H1 (cell line): ENCODE data around the gene RNF5. TPM values are rescaled to one million over a fixed set of nuclear protein-coding genes. Genes with fewer than 3 reads are reported as not detected.
A peak's percentile ranks its signal among the peaks of the same experiment; 100 is the strongest.

Experiments
- CTCF ChIA-PET: fragments of 300-600 bp; sonication (Branson Sonifier 250); formaldehyde crosslinking; loops from one replicate; lab custom pipeline; 2021; ENCODE audit not compliant: partially characterized antibody; lab: Charles Lee
- POLR2A ChIA-PET: fragments of 300-600 bp; sonication (Branson Sonifier 250); formaldehyde crosslinking; loops from one replicate; lab custom pipeline; 2021; ENCODE audit warnings: inconsistent platforms; ENCODE audit not compliant: partially characterized antibody; lab: Charles Lee
- DNase-seq, 2 experiments: peaks; one replicate each; pipeline versions ENCODE4 v3.0.0 to v3.0.0-alpha.2; 2010 to 2022; ENCODE audit warnings: low spot score in 2 of 2, low read depth in 1 of 2, mixed read lengths in 1 of 2
- FAIRE-seq: peaks from 2 replicates; lab custom pipeline; 2011; peaks lifted over from hg19 to GRCh38; lab: Jason Lieb, UNC
- H2AFZ ChIP-seq: 2 replicates; pipeline ENCODE4 v1.8.1; 2012; ENCODE audit warnings: low read length, inconsistent platforms
- H2AK5ac ChIP-seq: 2 replicates; pipeline ENCODE4 v1.6.1; 2013; ENCODE audit warnings: low read depth, low read length
- H2BK120ac ChIP-seq: replicated peaks from 2 replicates; pipeline ENCODE3; 2013; ENCODE audit warnings: low read depth, low read length, inconsistent platforms
- H2BK12ac ChIP-seq: 2 replicates; pipeline ENCODE4 v1.6.1; 2013; ENCODE audit warnings: low read depth, low read length
- H2BK15ac ChIP-seq: 2 replicates; pipeline ENCODE4 v1.6.1; 2013; ENCODE audit warnings: low read length
- H2BK20ac ChIP-seq: 2 replicates; pipeline ENCODE4 v1.6.1; 2013; ENCODE audit warnings: low read length
- H2BK5ac ChIP-seq: 2 replicates; pipeline ENCODE4 v1.6.1; 2013; ENCODE audit warnings: low read depth, low read length
- H3K14ac ChIP-seq: 2 replicates; pipeline ENCODE4 v1.6.1; 2013; ENCODE audit warnings: inconsistent platforms; ENCODE audit not compliant: insufficient read length
- H3K18ac ChIP-seq: 2 replicates; pipeline ENCODE4 v1.6.1; 2013; ENCODE audit warnings: low read length; ENCODE audit errors: extremely low read depth
- H3K23ac ChIP-seq: 2 replicates; pipeline ENCODE4 v1.6.1; 2013; ENCODE audit warnings: inconsistent platforms; ENCODE audit not compliant: insufficient read length
- H3K23me2 ChIP-seq: 2 replicates; pipeline ENCODE4 v1.6.1; 2013; ENCODE audit warnings: low read depth, low read length
- H3K27ac ChIP-seq: 2 replicates; pipeline ENCODE4 v1.6.1; 2011; ENCODE audit warnings: low read depth, low read length, inconsistent platforms
- H3K27me3 ChIP-seq, 4 experiments: replicated peaks in 1 of 4; 1 replicate in 1 of 4; 2 replicates in 3 of 4; pipeline versions ENCODE4 v1.6.1 to v1.8.1; 2011 to 2013; ENCODE audit warnings: low read length in 3 of 4, mild to moderate bottlenecking in 3 of 4, inconsistent platforms in 2 of 4, mixed read lengths in 2 of 4, moderate library complexity in 1 of 4; ENCODE audit not compliant: control insufficient read depth in 3 of 4, insufficient read depth in 3 of 4; ENCODE audit errors: extremely low read depth in 1 of 4
- H3K36me3 ChIP-seq, 4 experiments: 2 replicates each; pipeline versions ENCODE4 v1.6.1 to v1.8.1; 2011 to 2013; ENCODE audit warnings: mild to moderate bottlenecking in 4 of 4, low read length in 3 of 4, moderate library complexity in 2 of 4, control low read depth in 1 of 4, inconsistent platforms in 1 of 4; ENCODE audit not compliant: insufficient read depth in 4 of 4, control insufficient read depth in 2 of 4
- H3K4ac ChIP-seq: replicated peaks from 2 replicates; pipeline ENCODE3; 2013; ENCODE audit warnings: low read length, low read depth, mixed read lengths, inconsistent platforms; ENCODE audit not compliant: insufficient read length
- H3K4me1 ChIP-seq, 4 experiments: replicated peaks in 1 of 4; 1 replicate in 1 of 4; 2 replicates in 3 of 4; pipeline versions ENCODE4 v1.6.1 to v1.8.1; 2011 to 2013; ENCODE audit warnings: low read length in 3 of 4, inconsistent platforms in 2 of 4, mixed read lengths in 1 of 4; ENCODE audit not compliant: insufficient read depth in 4 of 4, control insufficient read depth in 3 of 4
- H3K4me2 ChIP-seq, 2 experiments: 2 replicates each; pipeline versions ENCODE4 v1.6.1 to v1.8.1; 2011 to 2013; ENCODE audit warnings: low read depth in 2 of 2, low read length in 2 of 2, control low read depth in 1 of 2, inconsistent platforms in 1 of 2, mild to moderate bottlenecking in 1 of 2; ENCODE audit not compliant: insufficient read depth in 1 of 2
- H3K4me3 ChIP-seq, 4 experiments: fragments of 200-600, 300-600 bp in 1 of 4; sonication (generic), shearing (Covaris generic), sonication (Bioruptor Twin) in 1 of 4; 2 replicates each; pipeline versions ENCODE4 v1.5.1 to v1.8.1; 2011 to 2016; ENCODE audit warnings: low read length in 4 of 4, low read depth in 3 of 4, control low read depth in 2 of 4, inconsistent platforms in 2 of 4, mild to moderate bottlenecking in 2 of 4, mixed read lengths in 1 of 4, moderate library complexity in 1 of 4; ENCODE audit not compliant: insufficient read depth in 2 of 4; ENCODE audit errors: extremely low read depth in 1 of 4
- H3K56ac ChIP-seq: replicated peaks from 2 replicates; pipeline ENCODE3; 2013; ENCODE audit warnings: low read depth, mild to moderate bottlenecking, mixed read lengths, low read length, inconsistent platforms; ENCODE audit not compliant: insufficient read length
- H3K79me1 ChIP-seq: 2 replicates; pipeline ENCODE4 v1.6.1; 2013; ENCODE audit warnings: low read depth, low read length, control low read depth
- H3K79me2 ChIP-seq, 2 experiments: 2 replicates each; pipeline versions ENCODE4 v1.6.1 to v1.8.1; 2012 to 2013; ENCODE audit warnings: low read length in 2 of 2, mild to moderate bottlenecking in 2 of 2, inconsistent platforms in 1 of 2; ENCODE audit not compliant: insufficient read depth in 2 of 2, control insufficient read depth in 1 of 2
- H3K9ac ChIP-seq, 4 experiments: replicated peaks in 1 of 4; 1 replicate in 1 of 4; 2 replicates in 3 of 4; pipeline versions ENCODE4 v1.6.1 to v1.8.1; 2011 to 2013; ENCODE audit warnings: low read depth in 3 of 4, low read length in 3 of 4, control low read depth in 2 of 4, mild to moderate bottlenecking in 2 of 4, moderate library complexity in 2 of 4, inconsistent platforms in 1 of 4; ENCODE audit errors: extremely low read depth in 1 of 4
- H3K9me3 ChIP-seq, 2 experiments: 2 replicates each; pipeline versions ENCODE4 v1.6.1 to v1.8.1; 2012 to 2013; ENCODE audit warnings: mild to moderate bottlenecking in 2 of 2, moderate library complexity in 2 of 2, control low read depth in 1 of 2, inconsistent platforms in 1 of 2, low read depth in 1 of 2, low read length in 1 of 2, mixed read lengths in 1 of 2; ENCODE audit not compliant: insufficient read depth in 2 of 2
- H4K20me1 ChIP-seq, 2 experiments: replicated peaks in 1 of 2; 2 replicates each; pipeline versions ENCODE3 to v1.8.1; 2011 to 2013; ENCODE audit warnings: inconsistent platforms in 2 of 2, low read length in 2 of 2, mild to moderate bottlenecking in 1 of 2; ENCODE audit not compliant: insufficient read depth in 2 of 2, control insufficient read depth in 1 of 2
- H4K5ac ChIP-seq: 2 replicates; pipeline ENCODE4 v1.6.1; 2013; ENCODE audit warnings: low read length, low read depth, mixed read lengths, inconsistent platforms; ENCODE audit not compliant: insufficient read length
- H4K8ac ChIP-seq: 2 replicates; pipeline ENCODE4 v1.8.0; 2013; ENCODE audit warnings: mild to moderate bottlenecking, moderate library complexity, low read length, inconsistent platforms; ENCODE audit not compliant: insufficient read depth; ENCODE audit errors: extremely low read depth
- H4K91ac ChIP-seq: replicated peaks from 2 replicates; pipeline ENCODE3; 2013; ENCODE audit warnings: low read length, mixed read lengths, inconsistent platforms; ENCODE audit not compliant: insufficient read length
- ASH2L ChIP-seq: fragments of 200-600, 300-600 bp; sonication (generic); IDR thresholded peaks from one replicate; pipeline ENCODE4 v1.7.1; 2017; ENCODE audit warnings: low read length
- ATF3 ChIP-seq: IDR thresholded peaks from 2 replicates; pipeline ENCODE4 v1.6.1; 2011; ENCODE audit warnings: low read depth, mild to moderate bottlenecking, low read length; ENCODE audit not compliant: insufficient read depth
- BCL11A ChIP-seq, 2 experiments: IDR thresholded peaks; one replicate each; pipeline ENCODE4 v1.6.1; 2011; ENCODE audit warnings: low read depth in 2 of 2, low read length in 2 of 2, mild to moderate bottlenecking in 2 of 2
- CEBPB ChIP-seq: IDR thresholded peaks from 2 replicates; pipeline ENCODE4 v1.6.1; 2012; ENCODE audit warnings: low read depth, low read length
- POLR2A ChIP-seq, 2 experiments: IDR thresholded peaks; 1 replicate in 1 of 2; 2 replicates in 1 of 2; pipeline ENCODE4 v1.6.1; 2011; ENCODE audit warnings: low read depth in 2 of 2, low read length in 2 of 2, mild to moderate bottlenecking in 2 of 2; ENCODE audit errors: control extremely low read depth in 1 of 2
- RXRA ChIP-seq: IDR thresholded peaks from 2 replicates; pipeline ENCODE4 v1.6.1; 2011; ENCODE audit warnings: low read depth, mild to moderate bottlenecking, low read length, moderate library complexity; ENCODE audit not compliant: insufficient read depth
- SP4 ChIP-seq: IDR thresholded peaks from 2 replicates; pipeline ENCODE4 v1.6.1; 2012; ENCODE audit warnings: low read length, inconsistent platforms
- USF2 ChIP-seq: IDR thresholded peaks from 2 replicates; pipeline ENCODE4 v1.6.1; 2011; ENCODE audit warnings: low read length, improper control_type of control experiment
- WGBS, 2 experiments: shearing (Covaris generic) in 1 of 2; methylation state at CpG; one replicate each; pipeline versions ENCODE4 v1.1.6 to v1.1.7; 2013 to 2015; ENCODE audit warnings: low lambda C conversion rate in 2 of 2, mixed read lengths in 2 of 2, inconsistent platforms in 1 of 2, low coverage in 1 of 2, missing lambda C conversion rate in 1 of 2; ENCODE audit not compliant: insufficient replicate concordance in 2 of 2, insufficient coverage in 1 of 2, insufficient read length in 1 of 2; ENCODE audit errors: extremely low coverage in 1 of 2, missing lambda C conversion rate in 1 of 2; 5-methylcytosine and 5-hydroxymethylcytosine counted together
- polyA plus RNA-seq, 7 experiments: library from polyadenylated mRNA; depleted of rRNA in 3 of 7; stranded (reverse) in 5 of 7; unstranded in 2 of 7; fragments of >200 nt in 5 of 7; fragments of 200-250 nt in 2 of 7; gene quantifications; 1 replicate in 5 of 7; 2 replicates in 1 of 7; 4 replicates in 1 of 7; pipeline versions ENCODE4 v1.2.1 to v1.2.3, GENCODE V29; 2011 to 2013; ENCODE audit warnings: missing spikeins in 2 of 7, mixed read lengths in 2 of 7
- total RNA-seq: library from RNA; stranded (reverse); fragmentation: NEBNext Ultra II Directional; extraction: Animal tissue kit (Norgen Biotek cat#: 25700); gene quantifications from 2 replicates; pipeline ENCODE4 v1.2.1, GENCODE V29; 2021
- TF ChIP-seq, protein P1 (sequence below), 3 experiments: IDR thresholded peaks; 1 replicate in 2 of 3; 2 replicates in 1 of 3; pipeline versions ENCODE4 v1.5.1 to v1.6.1; 2011; ENCODE audit warnings: low read length in 3 of 3, mild to moderate bottlenecking in 3 of 3, inconsistent platforms in 2 of 3, low read depth in 1 of 3, moderate library complexity in 1 of 3; ENCODE audit not compliant: insufficient read depth in 1 of 3; ENCODE audit errors: control extremely low read depth in 1 of 3

RNF5 gene
- total and polyA plus RNA-seq, 2 of the 8 experiments (the other 6 are each of a cell fraction or from before 2014, with no cell fraction given) = 90.0 to 158 TPM

DNA sequence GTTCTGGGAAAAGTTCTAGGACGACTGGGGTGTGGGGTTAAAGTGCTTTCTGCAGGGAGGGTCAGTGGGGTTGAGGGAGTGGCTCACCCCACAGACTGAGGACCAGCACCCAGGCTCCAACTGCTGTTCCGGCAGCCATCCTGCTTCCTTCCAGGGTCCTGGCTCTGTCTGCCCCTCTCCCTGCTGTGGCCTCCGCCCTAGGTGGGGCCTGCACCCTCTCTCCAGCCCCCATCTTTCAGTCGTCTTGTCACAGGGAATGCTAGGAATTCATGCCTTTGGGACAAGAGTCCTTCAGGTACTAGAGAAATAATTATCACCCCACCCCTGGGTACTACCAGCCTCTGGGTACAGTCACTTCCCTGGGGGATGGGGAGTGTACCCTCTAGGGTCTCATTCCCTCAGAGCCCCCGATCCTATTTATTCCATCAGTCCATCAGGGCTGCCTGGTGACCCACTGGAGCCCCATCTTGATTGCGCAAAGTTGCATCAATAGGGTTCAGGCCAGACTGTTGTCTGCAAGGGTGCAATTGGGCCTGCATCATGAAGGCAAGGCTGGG is 6.0 kb downstream of the RNF5 start, which contains the start of gene AGER:
Gene AGER, minus strand, starts transcription at position 170 of the 557 bp plus-strand sequence. Its CDS starts 31 bp downstream, at position 139.
- no peak within 1 kb of the TSS for H3K23ac ChIP-seq
- peaks cover 0 to 10% (median 2%) of the 10 kb centered on the region in 4 experiments; a peak in 5 of 7 replicates for H3K4me1 ChIP-seq
- DNase-seq = no peak
- no peak within 1 kb of the TSS for H2BK120ac ChIP-seq
- H2BK12ac ChIP-seq = no peak within 1 kb of the TSS
- H2BK20ac ChIP-seq = no peak within 1 kb of the TSS
- ChIA-PET POLR2A (no interaction called here), CTCF (no interaction called here)
- no peak within 1 kb of the TSS for H3K4ac ChIP-seq
- no peak within 1 kb of the TSS for H4K91ac ChIP-seq
- H3K4me2 ChIP-seq = no peak within 1 kb of the TSS
- H2BK5ac ChIP-seq = no peak within 1 kb of the TSS
- H3K14ac ChIP-seq = no peak within 1 kb of the TSS
- no peak within 1 kb of the TSS for H2AK5ac ChIP-seq
- H2AFZ ChIP-seq = no peak within 1 kb of the TSS
- FAIRE-seq = no peak
- no peak within 1 kb of the TSS for H3K4me3 ChIP-seq
- 84% methylated on average over 6 of the region's 6 CpGs; no CpG with 5 or more reads in 1 of the 2 experiments for WGBS, 2 experiments
- H3K27me3 ChIP-seq = no peaks in the 10 kb centered on the region; a peak in 1 of 7 replicates
- no peak within 1 kb of the TSS; a peak in 1 of 7 replicates for H3K9ac ChIP-seq
- H3K36me3 ChIP-seq = peaks cover 6 to 45% (median 33%) of the 10 kb centered on the region in 4 experiments
- H4K8ac ChIP-seq = peak within 1 kb of the TSS; percentile 42; the same call in 1 of the 2 replicates
- H2BK15ac ChIP-seq = no peak within 1 kb of the TSS
- peaks cover 0 to 14% of the 10 kb centered on the region in 2 experiments; a peak in 2 of 4 replicates for H3K79me2 ChIP-seq
- H3K79me1 ChIP-seq = peaks cover 2% of the 10 kb centered on the region
- H3K18ac ChIP-seq = no peak within 1 kb of the TSS
- H3K9me3 ChIP-seq = no peaks in the 10 kb centered on the region
- H4K5ac ChIP-seq = no peak within 1 kb of the TSS
- no peak within 1 kb of the TSS for H3K27ac ChIP-seq
- peaks cover 5% of the 10 kb centered on the region for H3K23me2 ChIP-seq
- peaks cover 0 to 3% of the 10 kb centered on the region in 2 experiments for H4K20me1 ChIP-seq
- H3K56ac ChIP-seq = no peak within 1 kb of the TSS
- TF ChIP-seq, protein P1, sequence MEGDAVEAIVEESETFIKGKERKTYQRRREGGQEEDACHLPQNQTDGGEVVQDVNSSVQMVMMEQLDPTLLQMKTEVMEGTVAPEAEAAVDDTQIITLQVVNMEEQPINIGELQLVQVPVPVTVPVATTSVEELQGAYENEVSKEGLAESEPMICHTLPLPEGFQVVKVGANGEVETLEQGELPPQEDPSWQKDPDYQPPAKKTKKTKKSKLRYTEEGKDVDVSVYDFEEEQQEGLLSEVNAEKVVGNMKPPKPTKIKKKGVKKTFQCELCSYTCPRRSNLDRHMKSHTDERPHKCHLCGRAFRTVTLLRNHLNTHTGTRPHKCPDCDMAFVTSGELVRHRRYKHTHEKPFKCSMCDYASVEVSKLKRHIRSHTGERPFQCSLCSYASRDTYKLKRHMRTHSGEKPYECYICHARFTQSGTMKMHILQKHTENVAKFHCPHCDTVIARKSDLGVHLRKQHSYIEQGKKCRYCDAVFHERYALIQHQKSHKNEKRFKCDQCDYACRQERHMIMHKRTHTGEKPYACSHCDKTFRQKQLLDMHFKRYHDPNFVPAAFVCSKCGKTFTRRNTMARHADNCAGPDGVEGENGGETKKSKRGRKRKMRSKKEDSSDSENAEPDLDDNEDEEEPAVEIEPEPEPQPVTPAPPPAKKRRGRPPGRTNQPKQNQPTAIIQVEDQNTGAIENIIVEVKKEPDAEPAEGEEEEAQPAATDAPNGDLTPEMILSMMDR (IDR thresholded peaks at IDR 0.05; ENCODE audit: control extremely low read depth in 1 of 3, insufficient read depth in 1 of 3, low read depth in 1 of 3, low read length in 3 of 3) = no peak
- TF ChIP-seq RXRA (no peak), ATF3 (no peak), SP4 (no peak), BCL11A (IDR thresholded peaks at IDR 0.05; ENCODE audit: low read depth in 2 of 2, low read length in 2 of 2) (no peak), USF2 (no peak), CEBPB (0 out of 2 replicates have a peak, but pooled peaks have one; percentile 40), POLR2A (IDR thresholded peaks at IDR 0.05; ENCODE audit: control extremely low read depth in 1 of 2, low read depth in 2 of 2, low read length in 2 of 2) (peak in 1 of 2 experiments; percentile 53; a peak in 1 of 3 replicates), ASH2L (no peak)
